GM19351 (cell line): ENCODE results near the gene RNF19B.
"Not testable (repeated sequence)": the region's sequence is repeated elsewhere in the genome, so short reads cannot be mapped to it uniquely, and the experiment has no call there.

Experiments used
- ATAC-seq: cut with Tn5 transposase; IDR thresholded peaks from one replicate; pipeline ENCODE4 v1.9.1; 2021; ENCODE audit warnings: mild to moderate bottlenecking, moderate library complexity; ENCODE audit not compliant: unreplicated experiment

RNF19B gene

GRCh38 chr1:32993324-32993636 is 28.7 kb upstream of the RNF19B start:
- ATAC-seq: not testable (repeated sequence)

- ATAC-seq: peak; percentile 74
Observed at GRCh38 chr1:32992489-32993323, 28.1 kb upstream of the RNF19B start.

DNA sequence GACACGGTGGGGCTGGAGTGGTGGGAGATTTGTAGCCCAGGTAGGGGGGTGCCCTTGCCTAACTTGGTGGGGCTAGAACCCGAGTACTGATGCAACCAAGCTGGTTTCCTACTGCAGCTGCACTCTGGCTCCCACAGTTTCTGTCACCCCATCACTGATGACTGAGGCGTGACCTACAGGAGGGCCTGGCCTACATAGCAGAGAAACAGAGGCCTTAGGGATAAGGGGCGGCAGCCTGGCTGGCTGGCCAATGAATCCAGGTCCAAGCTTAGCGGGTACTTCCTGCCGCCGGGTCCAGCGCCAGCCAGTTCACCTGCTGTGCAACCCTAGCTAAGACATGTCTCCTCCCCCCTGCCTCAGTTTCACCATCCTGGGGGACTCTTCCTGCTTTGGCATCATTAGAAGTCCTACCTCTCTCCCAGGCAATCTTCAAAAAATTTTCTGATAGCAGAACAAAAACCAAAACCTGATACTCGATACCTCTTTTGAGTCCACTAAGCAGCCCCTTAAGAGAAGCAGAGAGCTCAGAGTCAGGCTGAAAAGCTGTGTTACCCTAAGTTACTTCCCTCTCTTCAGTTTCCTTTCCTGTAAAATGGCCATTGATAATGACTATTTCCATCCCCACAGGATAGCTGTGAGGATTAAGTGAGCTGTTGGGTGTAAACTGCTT is 27.3 kb upstream of the RNF19B start:
- ATAC-seq: peak; percentile 34

GRCh38 chr1:32991386-32991785 is 26.8 kb upstream of the RNF19B start:
- no peak for ATAC-seq

DNA sequence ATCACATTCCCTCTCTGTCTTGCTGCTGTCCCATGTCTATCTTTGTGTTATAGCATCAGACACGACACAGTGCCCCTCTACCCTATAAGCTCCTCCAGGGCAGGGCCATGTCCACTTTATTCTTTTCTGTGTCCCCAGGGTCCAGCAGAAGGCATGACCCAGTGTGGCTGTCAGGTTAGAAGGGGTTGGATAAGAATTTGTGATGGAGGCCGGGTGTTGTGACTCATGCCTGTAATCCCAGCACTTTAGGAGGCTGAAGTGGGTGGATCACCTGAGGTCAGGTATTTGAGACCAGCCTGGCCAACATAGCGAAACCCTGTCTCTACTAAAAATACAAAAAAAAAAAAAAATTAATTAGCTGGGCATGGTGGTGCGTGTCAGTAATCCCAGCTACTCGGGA is 26.3 kb upstream of the RNF19B start:
- ATAC-seq: no peak

DNA sequence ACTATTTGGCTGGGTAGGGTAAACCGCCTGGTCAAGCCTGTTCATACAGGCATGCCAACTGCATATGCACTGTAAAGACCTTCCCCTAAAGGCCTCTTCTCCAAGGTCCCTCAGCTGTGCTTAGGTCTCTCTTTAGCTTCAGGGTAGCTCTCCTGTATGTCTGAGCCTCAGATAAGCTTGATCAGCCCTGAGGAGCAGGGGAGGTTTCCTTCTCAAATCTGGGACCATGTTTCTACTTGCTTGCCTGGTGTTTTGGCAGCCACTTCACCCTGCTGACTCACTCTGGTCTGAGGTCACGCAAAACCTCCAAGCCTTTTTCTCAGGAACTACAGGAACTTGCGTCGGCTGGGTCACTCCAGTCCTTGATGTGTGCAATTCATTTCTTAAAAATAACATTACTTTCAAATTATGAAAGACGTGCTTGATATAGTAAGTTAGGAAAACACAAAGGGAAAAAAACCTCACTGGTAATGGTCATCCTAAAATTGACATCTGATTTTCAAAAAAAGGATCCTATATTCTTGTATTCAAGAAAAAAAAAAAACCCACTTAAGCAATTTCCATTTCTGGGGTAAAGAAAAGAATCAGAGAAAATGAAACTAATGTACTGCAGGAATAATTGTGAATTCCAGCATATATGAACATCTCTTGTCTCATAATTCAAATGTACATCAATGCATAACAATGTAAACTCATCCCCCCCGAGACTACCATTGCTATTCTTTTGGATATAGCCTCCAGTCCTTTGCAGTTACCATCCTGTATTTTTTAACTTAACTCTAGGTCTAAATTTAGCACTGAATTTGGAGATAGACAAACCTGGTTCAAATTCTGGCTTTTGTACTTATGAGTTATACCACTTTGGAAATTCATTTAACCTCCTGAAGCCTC is 24.8 kb upstream of the RNF19B start:
- ATAC-seq: no peak

GRCh38 chr1:32988665-32989064 is 24.1 kb upstream of the RNF19B start:
- no peak for ATAC-seq

DNA sequence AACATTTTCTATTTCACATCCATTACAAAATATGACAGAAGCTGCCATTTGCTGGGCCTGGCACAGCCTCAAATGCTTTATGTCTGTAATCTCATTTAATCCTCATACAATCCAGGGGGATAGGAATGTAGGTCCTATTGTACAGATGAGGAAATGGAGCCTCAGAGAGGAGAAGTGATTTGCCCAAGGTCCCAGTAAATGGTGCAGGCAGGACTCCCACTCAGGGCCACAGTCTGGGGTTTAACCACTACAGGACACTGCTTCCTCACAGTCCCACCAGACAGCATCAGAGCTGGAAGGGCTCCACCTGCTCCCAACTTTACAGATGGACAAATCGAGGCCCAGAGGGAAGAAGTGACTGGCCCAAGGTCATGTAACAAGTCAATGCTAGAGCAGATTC is 20.6 kb upstream of the RNF19B start:
- no peak for ATAC-seq

- ATAC-seq: no peak
Observed at GRCh38 chr1:32984455-32985171, 20.0 kb upstream of the RNF19B start.

DNA sequence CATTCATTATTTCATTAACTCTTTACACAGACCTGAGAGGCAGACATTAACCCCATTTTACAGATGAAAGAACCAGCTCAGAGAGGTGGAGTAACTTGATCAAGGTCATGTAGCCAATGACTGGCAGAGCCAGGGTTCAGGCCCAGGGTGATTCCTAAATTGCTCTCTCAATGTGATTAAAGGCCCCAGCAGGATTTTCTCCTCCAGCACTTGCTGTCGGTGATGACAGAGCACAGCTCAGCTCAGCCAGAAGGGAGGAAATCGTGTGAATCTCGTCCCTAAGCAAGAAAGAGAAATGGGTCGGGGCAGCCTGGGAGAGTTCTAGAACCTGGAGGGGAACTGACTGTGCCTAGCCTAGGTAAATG is 19.5 kb upstream of the RNF19B start:
- ATAC-seq: no peak

DNA sequence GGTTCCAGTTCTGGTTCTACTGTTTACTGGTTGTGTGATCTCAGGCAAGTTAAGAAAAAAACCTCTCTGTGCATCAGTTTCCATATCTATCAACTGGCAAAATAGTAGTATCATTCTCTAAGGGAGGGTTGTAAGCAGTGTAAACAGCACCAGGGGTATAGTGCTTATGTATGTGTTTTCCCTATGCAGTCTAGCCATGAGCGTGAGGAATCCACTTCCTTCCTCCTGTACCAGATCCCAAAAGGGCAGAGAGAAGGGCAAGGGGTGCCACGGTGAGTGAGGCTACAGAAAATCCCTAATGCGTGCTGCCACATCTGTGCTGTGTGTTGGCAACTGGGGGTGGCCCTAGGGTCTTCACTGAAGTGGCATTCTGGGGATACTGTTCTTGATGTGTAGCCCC is 18.4 kb upstream of the RNF19B start:
- no peak for ATAC-seq

DNA sequence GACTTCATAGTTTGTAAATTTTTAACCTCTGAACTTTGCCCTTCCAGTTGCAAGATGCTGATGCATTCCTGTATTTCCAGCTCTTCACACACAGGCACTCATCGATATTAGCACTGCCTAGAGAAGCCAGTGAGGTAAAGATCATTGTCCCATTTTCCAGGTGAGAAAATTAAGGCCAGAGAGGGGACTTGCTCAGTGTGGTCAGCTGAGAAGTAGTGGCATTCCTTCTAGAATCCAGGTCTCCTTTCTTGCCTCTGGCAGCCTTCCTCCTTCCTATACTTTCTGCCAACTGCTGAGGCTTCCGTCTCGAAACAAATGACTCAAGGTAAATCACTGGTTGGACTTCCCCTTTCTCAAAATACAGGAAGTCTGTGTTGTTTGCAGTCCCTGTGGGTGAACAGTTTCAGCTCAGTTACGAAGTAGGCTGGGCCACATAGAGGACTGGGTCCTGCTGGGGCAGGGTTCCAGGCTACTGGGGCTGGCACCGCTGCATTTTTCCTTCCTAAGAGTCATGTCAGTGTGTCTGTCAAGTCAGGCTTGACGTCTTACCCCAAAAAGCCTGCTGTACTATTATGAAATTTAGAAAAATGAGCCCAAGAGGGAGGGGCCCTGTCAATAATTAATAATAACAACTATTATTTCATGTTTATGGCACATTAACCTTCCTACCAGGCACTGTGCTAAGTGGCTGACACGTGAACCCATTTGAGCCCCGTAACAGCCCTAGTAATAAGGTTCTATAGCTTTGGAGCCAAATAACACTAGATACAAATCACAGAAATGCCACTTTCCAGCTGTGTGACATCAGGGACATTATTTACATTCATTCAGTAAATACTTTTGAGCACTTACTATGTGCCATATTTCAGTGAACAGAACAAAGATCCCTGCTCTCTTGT is 16.6 kb upstream of the RNF19B start:
- ATAC-seq: peak; percentile 90

DNA sequence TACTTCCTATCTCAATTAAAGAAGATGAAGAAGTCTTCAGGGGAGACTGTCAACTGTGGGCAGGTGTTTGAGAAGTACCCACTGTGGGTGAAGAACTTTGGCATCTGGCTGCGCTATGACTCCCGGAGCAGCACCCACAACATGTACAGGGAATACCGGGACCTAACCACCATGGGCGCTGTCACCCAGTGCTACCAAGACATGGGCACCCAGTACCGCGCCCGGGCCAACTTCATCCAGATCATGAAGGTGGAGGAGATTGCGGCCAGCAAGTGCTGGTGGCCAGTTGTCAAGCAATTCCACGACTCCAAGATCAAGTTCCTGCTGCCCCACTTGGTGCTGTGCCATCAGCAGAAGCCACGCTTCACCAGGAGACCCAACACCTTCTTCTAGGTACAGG is 15.5 kb upstream of the RNF19B start:
- ATAC-seq: no peak

- ATAC-seq: no peak
Observed at GRCh38 chr1:32978854-32979253, 14.2 kb upstream of the RNF19B start.

- ATAC-seq: no peak
Observed at GRCh38 chr1:32977546-32978087, 13.0 kb upstream of the RNF19B start.

- ATAC-seq: not testable (repeated sequence)
Observed at GRCh38 chr1:32975055-32975454, 10.4 kb upstream of the RNF19B start.

GRCh38 chr1:32973458-32973857 is 8.8 kb upstream of the RNF19B start:
- ATAC-seq: not testable (repeated sequence)

DNA sequence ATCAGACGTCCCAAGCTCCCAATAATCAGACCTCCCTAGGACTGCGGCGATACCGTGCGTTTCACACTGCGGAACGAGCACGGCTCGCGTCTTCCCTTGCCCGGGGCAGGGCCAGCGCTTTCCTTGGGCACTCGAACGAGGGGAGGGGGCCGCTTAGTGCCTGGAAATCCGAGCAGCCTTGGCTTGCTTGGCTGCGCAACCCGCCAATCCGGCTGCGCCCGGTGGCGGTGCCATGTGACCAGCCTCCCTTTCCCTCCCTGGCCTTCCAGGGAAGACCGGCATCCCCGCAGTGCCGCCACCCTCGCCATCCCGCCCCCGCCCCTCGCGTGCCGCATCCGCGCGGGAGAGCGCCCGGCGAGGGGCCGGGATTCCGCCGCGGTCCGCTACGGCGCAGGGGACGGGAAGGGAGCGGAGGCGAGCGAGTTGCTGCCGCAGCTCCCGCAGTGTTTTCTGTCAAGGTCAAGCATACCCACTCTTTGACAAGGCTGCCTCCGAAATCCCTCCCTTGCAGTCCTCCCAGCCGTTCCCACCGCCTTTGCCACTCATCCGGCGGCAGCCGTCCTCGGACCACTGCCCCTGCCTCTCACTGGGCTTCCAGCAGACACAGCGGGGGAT is 8.3 kb upstream of the RNF19B start:
- ATAC-seq: no peak

DNA sequence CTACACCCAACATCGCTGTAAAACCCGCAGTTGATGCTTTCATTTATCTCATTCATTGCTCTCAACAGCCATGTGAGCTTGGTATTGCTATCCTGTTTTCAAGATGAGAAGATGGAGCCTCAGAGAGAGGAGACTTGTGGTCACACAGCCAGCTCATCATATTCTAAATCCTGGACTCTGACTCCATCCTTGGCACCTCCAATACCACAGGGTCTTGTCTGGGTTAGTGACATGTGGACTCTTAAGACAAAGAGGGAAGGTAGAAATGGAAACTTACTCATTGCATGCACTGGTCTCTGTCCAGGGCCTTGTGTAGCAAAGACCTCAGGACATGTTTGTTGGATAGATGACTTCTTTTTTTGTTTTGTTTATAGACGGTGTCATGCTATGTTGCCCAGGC is 7.0 kb upstream of the RNF19B start:
- no peak for ATAC-seq
